ENCODE results near the gene CCDC13. TPM values are rescaled to one million over a fixed set of nuclear protein-coding genes. Genes with fewer than 3 reads are reported as not detected.
A peak's percentile ranks its signal among the peaks of the same experiment; 100 is the strongest.

CCDC13 gene
- total RNA-seq, 4 donors from 2014 or later, result 4.0 to 7.7 (median 6.0) TPM

- 95 to 100% methylated on average over 3 of the region's 4 CpGs for WGBS, 2 donors
- H3K4me1 ChIP-seq, result peaks cover 5 to 17% of the 10 kb centered on the region in 2 donors
- no peaks in the 10 kb centered on the region for H3K36me3 ChIP-seq
- no peak for TF ChIP-seq POLR2A (IDR thresholded peaks at IDR 0.05)
- TF ChIP-seq, protein P1, sequence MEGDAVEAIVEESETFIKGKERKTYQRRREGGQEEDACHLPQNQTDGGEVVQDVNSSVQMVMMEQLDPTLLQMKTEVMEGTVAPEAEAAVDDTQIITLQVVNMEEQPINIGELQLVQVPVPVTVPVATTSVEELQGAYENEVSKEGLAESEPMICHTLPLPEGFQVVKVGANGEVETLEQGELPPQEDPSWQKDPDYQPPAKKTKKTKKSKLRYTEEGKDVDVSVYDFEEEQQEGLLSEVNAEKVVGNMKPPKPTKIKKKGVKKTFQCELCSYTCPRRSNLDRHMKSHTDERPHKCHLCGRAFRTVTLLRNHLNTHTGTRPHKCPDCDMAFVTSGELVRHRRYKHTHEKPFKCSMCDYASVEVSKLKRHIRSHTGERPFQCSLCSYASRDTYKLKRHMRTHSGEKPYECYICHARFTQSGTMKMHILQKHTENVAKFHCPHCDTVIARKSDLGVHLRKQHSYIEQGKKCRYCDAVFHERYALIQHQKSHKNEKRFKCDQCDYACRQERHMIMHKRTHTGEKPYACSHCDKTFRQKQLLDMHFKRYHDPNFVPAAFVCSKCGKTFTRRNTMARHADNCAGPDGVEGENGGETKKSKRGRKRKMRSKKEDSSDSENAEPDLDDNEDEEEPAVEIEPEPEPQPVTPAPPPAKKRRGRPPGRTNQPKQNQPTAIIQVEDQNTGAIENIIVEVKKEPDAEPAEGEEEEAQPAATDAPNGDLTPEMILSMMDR (IDR thresholded peaks at IDR 0.05), result no peak
- intact Hi-C loops (cut with DNase I), result no loop called here
- no peak overlapping the region for H3K4me3 ChIP-seq (replicated peaks in 1 of 3)
- H3K9me3 ChIP-seq, result no peaks in the 10 kb centered on the region
- H3K27ac ChIP-seq, result no peak overlapping the region
- DNase-seq, result no peak
- no peaks in the 10 kb centered on the region for H3K27me3 ChIP-seq
Measured at GRCh38 chr3:42732196-42732828, 40.7 kb downstream of the CCDC13 start.

DNA sequence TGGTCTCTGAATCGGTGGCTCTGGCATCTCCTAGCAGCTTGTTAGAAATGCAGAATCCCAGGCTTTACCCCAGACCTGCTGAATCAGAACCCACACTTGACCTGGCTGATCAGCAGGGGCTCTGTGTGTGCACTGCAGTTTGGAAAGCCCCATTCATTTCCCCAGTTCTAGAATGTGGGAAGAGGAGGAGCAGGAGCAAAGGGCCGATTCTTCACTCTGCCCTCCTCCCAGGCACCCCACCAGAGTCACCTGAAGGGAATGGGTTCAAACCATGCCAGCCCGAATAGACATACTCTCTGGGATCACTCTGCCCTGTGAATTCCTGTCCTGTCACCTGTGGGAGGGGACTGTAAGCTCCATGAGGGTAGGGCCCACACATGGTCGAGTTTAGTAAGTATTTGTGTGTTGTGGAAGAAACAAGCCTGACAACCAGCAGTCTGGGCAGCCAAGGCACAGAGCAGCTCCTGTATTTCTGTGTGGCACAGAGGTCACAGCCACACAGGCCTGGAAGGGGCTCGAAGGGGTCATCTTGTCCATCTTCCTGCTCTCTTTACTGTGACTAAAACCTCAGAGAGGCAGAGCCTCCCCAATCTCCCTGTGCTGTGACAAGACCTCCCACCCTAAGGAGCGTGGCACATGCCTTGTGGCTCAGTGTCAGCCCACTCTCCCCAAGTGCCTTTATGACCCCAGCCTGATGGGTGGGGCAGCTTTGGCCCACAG is 41.4 kb downstream of the CCDC13 start:
- H3K9me3 ChIP-seq, result no peaks in the 10 kb centered on the region
- intact Hi-C loops (cut with DNase I), result no loop called here
- H3K36me3 ChIP-seq, result no peaks in the 10 kb centered on the region
- no peaks in the 10 kb centered on the region for H3K27me3 ChIP-seq
- H3K27ac ChIP-seq, result no peak overlapping the region
- WGBS, 2 donors, result 90 to 93% methylated on average over 3 to 5 of the region's 6 CpGs
- no peak for DNase-seq
- TF ChIP-seq POLR2A (IDR thresholded peaks at IDR 0.05), result no peak
- TF ChIP-seq, protein P1 (IDR thresholded peaks at IDR 0.05), result no peak
- H3K4me1 ChIP-seq, result peaks cover 5 to 17% of the 10 kb centered on the region in 2 donors
- H3K4me3 ChIP-seq (replicated peaks in 1 of 3), result no peak overlapping the region

GRCh38 chr3:42730706-42731420 is 42.2 kb downstream of the CCDC13 start:
- no peaks in the 10 kb centered on the region for H3K9me3 ChIP-seq
- no peaks in the 10 kb centered on the region for H3K36me3 ChIP-seq
- 89 to 96% methylated on average over 3 of the region's 3 CpGs for WGBS, 2 donors
- DNase-seq, result no peak
- H3K27ac ChIP-seq, result peak overlapping the region in 1 of 3 donors; percentile 50
- no peak for TF ChIP-seq POLR2A (IDR thresholded peaks at IDR 0.05)
- TF ChIP-seq, protein P1 (IDR thresholded peaks at IDR 0.05), result no peak
- no peaks in the 10 kb centered on the region for H3K27me3 ChIP-seq
- intact Hi-C loops (cut with DNase I), result no loop called here
- peaks cover 5 to 17% of the 10 kb centered on the region in 2 donors for H3K4me1 ChIP-seq
- no peak overlapping the region for H3K4me3 ChIP-seq (replicated peaks in 1 of 3)

- intact Hi-C loops (cut with DNase I), result no loop called here
- Histone ChIP-seq H3K4me1 (peaks cover 5 to 17% of the 10 kb centered on the region in 2 donors), H3K9me3 (no peaks in the 10 kb centered on the region), H3K27ac (peak overlapping the region in 2 of 3 donors; percentile 50 to 56), H3K36me3 (no peaks in the 10 kb centered on the region), H3K4me3 (replicated peaks in 1 of 3) (no peak overlapping the region), H3K27me3 (no peaks in the 10 kb centered on the region)
- WGBS, 2 donors, result 88 to 93% methylated on average over 7 to 11 of the region's 11 CpGs
- no peak for DNase-seq
- no peak for TF ChIP-seq POLR2A (IDR thresholded peaks at IDR 0.05)
- TF ChIP-seq, protein P1 (IDR thresholded peaks at IDR 0.05), result no peak
Measured at GRCh38 chr3:42730294-42730693, 42.8 kb downstream of the CCDC13 start.
